Measurements from ENCODE around the gene KRTAP5-1.

The KRTAP5-1 gene

GRCh38 chr11:1574933-1575242, 10.2 kb downstream of the KRTAP5-1 start:
- Histone ChIP-seq H4K91ac (ENCODE audit: low read depth, low read length) (no peak overlapping the region), H3K14ac (ENCODE audit: low read length) (no peak overlapping the region), H3K27ac (ENCODE audit: low read depth, low read length) (no peak overlapping the region), H2AK5ac (ENCODE audit: low read length) (no peak overlapping the region), H3K4ac (ENCODE audit: low read depth, low read length) (no peak overlapping the region), H4K12ac (ENCODE audit: low read depth, low read length) (no peak overlapping the region), H2BK120ac (ENCODE audit: insufficient read depth, low read length, poor library complexity) (no peak overlapping the region), H4K8ac (ENCODE audit: low read depth, low read length) (no peak overlapping the region), H3K4me3 (ENCODE audit: low read depth, low read length) (no peak overlapping the region), H2BK12ac (ENCODE audit: low read length) (no peak overlapping the region), H3K9me3 (ENCODE audit: insufficient read depth, low read depth, low read length) (peaks cover 4% of the 10 kb centered on the region), H3K79me1 (ENCODE audit: low read length) (peaks cover 11% of the 10 kb centered on the region), H3K36me3 (ENCODE audit: control insufficient read depth in 1 of 2, insufficient read depth in 2 of 2, low read length in 2 of 2) (no peaks in the 10 kb centered on the region), H3K4me2 (ENCODE audit: low read length) (no peak overlapping the region), H3K4me1 (ENCODE audit: control insufficient read depth in 1 of 2, insufficient read depth in 2 of 2, low read length in 2 of 2) (peaks cover 8 to 19% of the 10 kb centered on the region in 2 experiments), H3K18ac (ENCODE audit: low read length) (no peak overlapping the region), H3K23ac (ENCODE audit: low read length) (no peak overlapping the region), H3K9ac (ENCODE audit: low read length) (no peak overlapping the region), H2AFZ (ENCODE audit: insufficient read depth, low read length, poor library complexity) (no peak overlapping the region), H3K79me2 (ENCODE audit: control insufficient read depth, insufficient read depth, low read length, poor library complexity) (peaks cover 9% of the 10 kb centered on the region), H2BK5ac (ENCODE audit: low read depth, low read length, poor library complexity) (no peak overlapping the region), H3K27me3 (ENCODE audit: insufficient read depth, low read length) (peaks cover 19% of the 10 kb centered on the region)
- WGBS (ENCODE audit: extremely low coverage, insufficient coverage, insufficient read length) = no CpG with 5 or more reads among the region's 7 CpGs
- no peak for DNase-seq

DNA sequence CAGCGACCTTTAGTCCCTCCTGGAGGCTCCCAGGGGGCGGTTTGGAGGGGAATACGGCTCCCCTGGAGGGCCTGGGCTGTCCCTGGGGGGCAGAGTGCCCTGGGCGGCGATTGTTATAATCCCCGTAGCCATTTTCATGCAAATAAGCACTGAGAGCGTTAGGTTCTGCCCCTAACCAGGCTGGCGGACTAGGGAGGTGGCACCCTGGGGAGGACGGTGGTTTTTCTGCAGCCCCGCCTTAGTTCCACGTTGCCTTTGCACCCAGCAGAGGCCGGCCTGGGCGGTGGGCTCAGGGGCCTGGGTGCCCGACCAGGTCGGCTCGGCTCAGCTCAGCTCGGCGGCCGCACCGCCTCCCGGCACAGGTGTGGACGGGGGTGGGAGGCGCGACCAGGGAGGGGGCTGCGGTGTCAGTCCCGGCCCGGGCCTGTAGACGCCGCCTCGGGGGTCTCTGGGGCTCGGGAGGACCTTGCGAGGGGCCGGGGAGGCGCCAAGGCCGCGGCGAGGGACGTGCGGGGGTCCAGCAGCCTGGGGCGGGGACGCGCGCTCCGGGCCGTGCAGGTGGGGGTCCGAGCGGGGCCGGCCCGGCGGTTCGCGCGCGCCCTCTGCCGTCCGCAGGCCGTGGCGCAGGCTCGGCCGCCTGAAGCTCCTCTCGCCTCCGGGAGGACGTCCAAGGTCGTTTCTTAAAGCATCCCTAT, 10.7 kb downstream of the KRTAP5-1 start:
- no peak overlapping the region for H2AK5ac ChIP-seq (ENCODE audit: low read length)
- H4K91ac ChIP-seq (ENCODE audit: low read depth, low read length) = no peak overlapping the region
- H3K4me1 ChIP-seq (ENCODE audit: control insufficient read depth in 1 of 2, insufficient read depth in 2 of 2, low read length in 2 of 2) = peaks cover 8 to 19% of the 10 kb centered on the region in 2 experiments
- H3K79me1 ChIP-seq (ENCODE audit: low read length) = peaks cover 11% of the 10 kb centered on the region
- H3K14ac ChIP-seq (ENCODE audit: low read length) = no peak overlapping the region
- peaks cover 9% of the 10 kb centered on the region for H3K79me2 ChIP-seq (ENCODE audit: control insufficient read depth, insufficient read depth, low read length, poor library complexity)
- H4K8ac ChIP-seq (ENCODE audit: low read depth, low read length) = no peak overlapping the region
- peaks cover 4% of the 10 kb centered on the region for H3K9me3 ChIP-seq (ENCODE audit: insufficient read depth, low read depth, low read length)
- H2BK5ac ChIP-seq (ENCODE audit: low read depth, low read length, poor library complexity) = no peak overlapping the region
- no peak overlapping the region for H2BK12ac ChIP-seq (ENCODE audit: low read length)
- peaks cover 1 to 3% of the 10 kb centered on the region in 2 experiments for H3K36me3 ChIP-seq (ENCODE audit: control insufficient read depth in 1 of 2, insufficient read depth in 2 of 2, low read length in 2 of 2)
- peak overlapping the region; percentile 91 for H3K4me2 ChIP-seq (ENCODE audit: low read length)
- H2BK120ac ChIP-seq (ENCODE audit: insufficient read depth, low read length, poor library complexity) = no peak overlapping the region
- H4K12ac ChIP-seq (ENCODE audit: low read depth, low read length) = no peak overlapping the region
- no peak overlapping the region for H3K27ac ChIP-seq (ENCODE audit: low read depth, low read length)
- peak in 1 of 2 donors; percentile 56 for DNase-seq
- peak overlapping the region; percentile 61 for H3K4me3 ChIP-seq (ENCODE audit: low read depth, low read length)
- H3K27me3 ChIP-seq (ENCODE audit: insufficient read depth, low read length) = peaks cover 19% of the 10 kb centered on the region
- no peak overlapping the region for H3K18ac ChIP-seq (ENCODE audit: low read length)
- no peak overlapping the region for H3K4ac ChIP-seq (ENCODE audit: low read depth, low read length)
- H3K9ac ChIP-seq (ENCODE audit: low read length) = no peak overlapping the region
- H2AFZ ChIP-seq (ENCODE audit: insufficient read depth, low read length, poor library complexity) = no peak overlapping the region
- WGBS (ENCODE audit: extremely low coverage, insufficient coverage, insufficient read length) = no CpG with 5 or more reads among the region's 64 CpGs
- H3K23ac ChIP-seq (ENCODE audit: low read length) = no peak overlapping the region

- Histone ChIP-seq H3K4me3 (ENCODE audit: low read depth, low read length) (peak overlapping the region; percentile 62), H4K8ac (ENCODE audit: low read depth, low read length) (no peak overlapping the region), H3K23ac (ENCODE audit: low read length) (no peak overlapping the region), H3K27ac (ENCODE audit: low read depth, low read length) (no peak overlapping the region), H3K79me1 (ENCODE audit: low read length) (peaks cover 11% of the 10 kb centered on the region), H4K12ac (ENCODE audit: low read depth, low read length) (no peak overlapping the region), H3K4me1 (ENCODE audit: control insufficient read depth in 1 of 2, insufficient read depth in 2 of 2, low read length in 2 of 2) (peaks cover 8 to 19% of the 10 kb centered on the region in 2 experiments), H3K36me3 (ENCODE audit: control insufficient read depth in 1 of 2, insufficient read depth in 2 of 2, low read length in 2 of 2) (peaks cover 3 to 5% of the 10 kb centered on the region in 2 experiments), H4K91ac (ENCODE audit: low read depth, low read length) (no peak overlapping the region), H3K4me2 (ENCODE audit: low read length) (peak overlapping the region; percentile 91), H3K9ac (ENCODE audit: low read length) (no peak overlapping the region), H2AFZ (ENCODE audit: insufficient read depth, low read length, poor library complexity) (no peak overlapping the region), H2BK12ac (ENCODE audit: low read length) (no peak overlapping the region), H2BK5ac (ENCODE audit: low read depth, low read length, poor library complexity) (no peak overlapping the region), H2BK120ac (ENCODE audit: insufficient read depth, low read length, poor library complexity) (no peak overlapping the region), H3K18ac (ENCODE audit: low read length) (no peak overlapping the region), H3K9me3 (ENCODE audit: insufficient read depth, low read depth, low read length) (peaks cover 4% of the 10 kb centered on the region), H3K27me3 (ENCODE audit: insufficient read depth, low read length) (peaks cover 19% of the 10 kb centered on the region), H3K4ac (ENCODE audit: low read depth, low read length) (no peak overlapping the region), H3K14ac (ENCODE audit: low read length) (no peak overlapping the region), H3K79me2 (ENCODE audit: control insufficient read depth, insufficient read depth, low read length, poor library complexity) (peaks cover 9% of the 10 kb centered on the region), H2AK5ac (ENCODE audit: low read length) (no peak overlapping the region)
- no peak for DNase-seq
- no CpG with 5 or more reads among the region's 7 CpGs for WGBS (ENCODE audit: extremely low coverage, insufficient coverage, insufficient read length)
Measured at GRCh38 chr11:1573903-1574237, 11.2 kb downstream of the KRTAP5-1 start.

- H3K27me3 ChIP-seq (ENCODE audit: insufficient read depth, low read length) = peaks cover 19% of the 10 kb centered on the region
- H3K4ac ChIP-seq (ENCODE audit: low read depth, low read length) = no peak overlapping the region
- H3K79me2 ChIP-seq (ENCODE audit: control insufficient read depth, insufficient read depth, low read length, poor library complexity) = peaks cover 9% of the 10 kb centered on the region
- no peak overlapping the region for H2AK5ac ChIP-seq (ENCODE audit: low read length)
- H2BK120ac ChIP-seq (ENCODE audit: insufficient read depth, low read length, poor library complexity) = no peak overlapping the region
- H3K18ac ChIP-seq (ENCODE audit: low read length) = no peak overlapping the region
- no peak overlapping the region for H3K9ac ChIP-seq (ENCODE audit: low read length)
- peaks cover under 1% of the 10 kb centered on the region for H3K9me3 ChIP-seq (ENCODE audit: insufficient read depth, low read depth, low read length)
- peaks cover 8 to 19% of the 10 kb centered on the region in 2 experiments for H3K4me1 ChIP-seq (ENCODE audit: control insufficient read depth in 1 of 2, insufficient read depth in 2 of 2, low read length in 2 of 2)
- peaks cover 11% of the 10 kb centered on the region for H3K79me1 ChIP-seq (ENCODE audit: low read length)
- H3K4me3 ChIP-seq (ENCODE audit: low read depth, low read length) = peak overlapping the region; percentile 76
- H3K27ac ChIP-seq (ENCODE audit: low read depth, low read length) = no peak overlapping the region
- H4K12ac ChIP-seq (ENCODE audit: low read depth, low read length) = no peak overlapping the region
- H4K8ac ChIP-seq (ENCODE audit: low read depth, low read length) = no peak overlapping the region
- no peak overlapping the region for H2BK12ac ChIP-seq (ENCODE audit: low read length)
- H3K23ac ChIP-seq (ENCODE audit: low read length) = no peak overlapping the region
- no peak overlapping the region for H2AFZ ChIP-seq (ENCODE audit: insufficient read depth, low read length, poor library complexity)
- H3K14ac ChIP-seq (ENCODE audit: low read length) = no peak overlapping the region
- H2BK5ac ChIP-seq (ENCODE audit: low read depth, low read length, poor library complexity) = no peak overlapping the region
- peak overlapping the region; percentile 81 for H4K91ac ChIP-seq (ENCODE audit: low read depth, low read length)
- DNase-seq = no peak
- peak overlapping the region; percentile 91 for H3K4me2 ChIP-seq (ENCODE audit: low read length)
- H3K36me3 ChIP-seq (ENCODE audit: control insufficient read depth in 1 of 2, insufficient read depth in 2 of 2, low read length in 2 of 2) = peaks cover 3 to 5% of the 10 kb centered on the region in 2 experiments
- WGBS (ENCODE audit: extremely low coverage, insufficient coverage, insufficient read length) = no CpG with 5 or more reads among the region's 37 CpGs
Measured at GRCh38 chr11:1573077-1573902, 11.8 kb downstream of the KRTAP5-1 start.

All from trophoblast cell (in vitro differentiated cells and primary cell).